Uterus (tissue), 4 donors: ENCODE data around the gene CEBPA. TPM values are rescaled to one million over a fixed set of nuclear protein-coding genes. Genes with fewer than 3 reads are reported as not detected.

ENCODE experiments used
- DNase-seq, 2 donors: peaks; one replicate each; pipeline ENCODE4 v3.0.0-alpha.2; 2019 to 2020
- H3K27ac ChIP-seq, 2 donors: fragments of 200-600 bp; sonication (generic); 1 replicate in 1 of 2; 2 replicates in 1 of 2; pipeline ENCODE4 v1.5.1; 2016 to 2018
- H3K27me3 ChIP-seq, 2 donors: fragments of 200-600 bp; sonication (generic); one replicate each; pipeline ENCODE4 v1.5.1; 2018 to 2019; ENCODE audit warnings: control low read depth in 1 of 2
- H3K36me3 ChIP-seq, 2 donors: fragments of 200-600 bp; sonication (generic); one replicate each; pipeline ENCODE4 v1.5.1; 2019; ENCODE audit warnings: control low read depth in 1 of 2
- H3K4me1 ChIP-seq, 2 donors: fragments of 200-600 bp; sonication (generic); one replicate each; pipeline ENCODE4 v1.5.1; 2018 to 2019; ENCODE audit warnings: control low read depth in 1 of 2
- H3K4me3 ChIP-seq, 2 donors: fragments of 200-600 bp; sonication (generic); 1 replicate in 1 of 2; 2 replicates in 1 of 2; pipeline ENCODE4 v1.5.1; 2018 to 2019; ENCODE audit warnings: mild to moderate bottlenecking in 1 of 2
- H3K9me3 ChIP-seq, 2 donors: fragments of 200-600 bp; sonication (generic); one replicate each; pipeline ENCODE4 v1.5.1; 2019; ENCODE audit warnings: control low read depth in 1 of 2
- POLR2A ChIP-seq, 2 donors: fragments of 450-650 bp; IDR thresholded peaks; one replicate each; pipeline ENCODE4 v1.6.1; 2016; ENCODE audit warnings: antibody characterized with exemption in 2 of 2, mild to moderate bottlenecking in 1 of 2, moderate library complexity in 1 of 2
- intact Hi-C: fragments of 100-400 bp; cut with DNase I; formaldehyde crosslinking; loops from one replicate; pipeline ENCODE4 v1.15.1; 2023; ENCODE audit warnings: low total_unique reads
- total RNA-seq, 4 donors: library from RNA; depleted of rRNA in 3 of 4; stranded (reverse); fragments of >200 nt in 3 of 4; gene quantifications; one replicate each; pipeline versions ENCODE4 v1.1.0 to v1.2.4, GENCODE V29; 2014 to 2023
- TF ChIP-seq, protein P1 (sequence below), 4 experiments: fragments of 200-600 bp in 2 of 4; fragments of 450-650 bp in 2 of 4; sonication (generic) in 2 of 4; IDR thresholded peaks; one replicate each; pipeline ENCODE4 v1.5.1; 2016 to 2019; ENCODE audit warnings: antibody characterized with exemption in 4 of 4, mild to moderate bottlenecking in 2 of 4, moderate library complexity in 1 of 4
- donor health status: DM: yes; HTN: yes; CAD: no.

Gene CEBPA
- total RNA-seq, 4 donors from 2014 or later = 1.3 to 9.1 (median 5.0) TPM

DNA sequence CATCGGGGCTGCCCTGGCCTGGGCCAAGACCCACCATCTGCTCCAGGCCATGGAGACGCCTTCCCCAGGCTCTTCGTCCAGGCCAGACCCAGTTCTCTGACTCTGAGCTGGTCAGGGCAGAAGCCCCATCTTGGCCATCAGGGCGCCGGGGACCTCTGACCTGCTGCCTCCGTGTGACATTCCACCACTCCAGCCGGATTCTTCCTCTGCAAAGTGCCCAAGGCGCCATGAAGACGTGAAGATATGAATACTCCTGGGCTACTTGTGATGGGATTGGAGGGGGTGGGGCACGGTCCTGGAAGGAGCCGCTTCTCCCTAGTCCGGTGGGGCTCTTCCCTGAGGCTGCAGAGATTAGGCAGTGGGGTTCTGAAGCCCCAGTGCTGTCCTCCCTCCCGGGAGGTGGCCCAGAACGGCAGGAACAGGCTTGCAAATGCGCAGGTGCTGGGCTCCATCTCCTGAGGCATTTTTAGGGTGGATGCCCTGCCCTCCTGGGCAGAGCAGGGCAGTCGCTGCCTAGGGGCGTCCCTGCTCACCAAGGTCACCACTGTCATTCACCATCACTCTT, 50.7 kb downstream of the CEBPA start:
- Histone ChIP-seq H3K36me3 (no peaks in the 10 kb centered on the region), H3K27ac (no peak overlapping the region), H3K9me3 (no peaks in the 10 kb centered on the region), H3K27me3 (no peaks in the 10 kb centered on the region), H3K4me1 (no peaks in the 10 kb centered on the region), H3K4me3 (no peak overlapping the region)
- no peak for DNase-seq
- intact Hi-C loops = no loop called here
- TF ChIP-seq, protein P1, sequence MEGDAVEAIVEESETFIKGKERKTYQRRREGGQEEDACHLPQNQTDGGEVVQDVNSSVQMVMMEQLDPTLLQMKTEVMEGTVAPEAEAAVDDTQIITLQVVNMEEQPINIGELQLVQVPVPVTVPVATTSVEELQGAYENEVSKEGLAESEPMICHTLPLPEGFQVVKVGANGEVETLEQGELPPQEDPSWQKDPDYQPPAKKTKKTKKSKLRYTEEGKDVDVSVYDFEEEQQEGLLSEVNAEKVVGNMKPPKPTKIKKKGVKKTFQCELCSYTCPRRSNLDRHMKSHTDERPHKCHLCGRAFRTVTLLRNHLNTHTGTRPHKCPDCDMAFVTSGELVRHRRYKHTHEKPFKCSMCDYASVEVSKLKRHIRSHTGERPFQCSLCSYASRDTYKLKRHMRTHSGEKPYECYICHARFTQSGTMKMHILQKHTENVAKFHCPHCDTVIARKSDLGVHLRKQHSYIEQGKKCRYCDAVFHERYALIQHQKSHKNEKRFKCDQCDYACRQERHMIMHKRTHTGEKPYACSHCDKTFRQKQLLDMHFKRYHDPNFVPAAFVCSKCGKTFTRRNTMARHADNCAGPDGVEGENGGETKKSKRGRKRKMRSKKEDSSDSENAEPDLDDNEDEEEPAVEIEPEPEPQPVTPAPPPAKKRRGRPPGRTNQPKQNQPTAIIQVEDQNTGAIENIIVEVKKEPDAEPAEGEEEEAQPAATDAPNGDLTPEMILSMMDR (IDR thresholded peaks at IDR 0.05) = no peak
- TF ChIP-seq POLR2A (IDR thresholded peaks at IDR 0.05) = no peak

DNA sequence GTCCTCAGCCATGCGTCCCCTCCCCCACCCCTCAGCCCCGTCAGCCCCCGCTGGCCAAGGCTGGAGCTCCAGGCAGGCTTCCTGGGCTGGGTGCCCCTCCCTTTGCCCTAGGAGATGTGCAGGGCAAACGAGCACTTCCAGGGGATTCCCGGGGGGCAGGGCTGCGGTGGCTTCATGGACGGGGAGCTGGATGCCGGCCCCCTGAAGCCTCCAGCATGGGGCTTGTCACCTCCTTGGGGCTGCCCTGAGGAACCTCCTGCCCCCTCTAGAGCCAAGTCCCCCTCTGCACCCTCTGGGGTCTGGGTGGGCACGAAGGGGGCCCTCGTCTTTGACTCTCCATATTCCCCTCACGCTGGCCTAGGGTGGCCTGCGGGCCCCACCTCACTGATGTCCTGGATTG, 51.3 kb downstream of the CEBPA start:
- no peak overlapping the region for H3K27ac ChIP-seq
- no peaks in the 10 kb centered on the region for H3K27me3 ChIP-seq
- H3K4me1 ChIP-seq = no peaks in the 10 kb centered on the region
- TF ChIP-seq, protein P1 (IDR thresholded peaks at IDR 0.05) = no peak
- TF ChIP-seq POLR2A (IDR thresholded peaks at IDR 0.05) = no peak
- H3K4me3 ChIP-seq = no peak overlapping the region
- H3K9me3 ChIP-seq = no peaks in the 10 kb centered on the region
- no peak for DNase-seq
- intact Hi-C loops = no loop called here
- H3K36me3 ChIP-seq = no peaks in the 10 kb centered on the region

DNA sequence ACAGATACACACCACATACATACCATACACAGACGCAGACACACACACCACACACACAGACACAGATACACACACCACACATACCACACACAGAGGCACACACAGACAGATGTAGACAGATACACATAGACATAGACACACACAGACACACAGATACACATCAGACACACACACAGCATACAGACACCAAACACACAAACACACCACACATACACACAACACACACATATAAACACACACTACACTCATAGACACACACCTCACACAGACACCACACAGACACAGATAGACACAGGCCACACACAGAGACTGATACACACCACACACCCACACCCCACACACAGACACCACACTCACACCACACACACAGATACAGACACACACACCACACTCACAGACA, 51.8 kb downstream of the CEBPA start:
- TF ChIP-seq POLR2A (IDR thresholded peaks at IDR 0.05) = no peak
- TF ChIP-seq, protein P1 (IDR thresholded peaks at IDR 0.05) = no peak
- DNase-seq = no peak
- Histone ChIP-seq H3K4me1 (no peaks in the 10 kb centered on the region), H3K27ac (no peak overlapping the region), H3K4me3 (no peak overlapping the region), H3K36me3 (no peaks in the 10 kb centered on the region), H3K27me3 (no peaks in the 10 kb centered on the region), H3K9me3 (peaks cover 0 to 5% of the 10 kb centered on the region in 2 donors)
- intact Hi-C loops = no loop called here

Other genes with a start within 250 kb of the CEBPA start
- 10 to 100 TPM in 1 of 4 donors, 1 to 10 TPM in 2, under 1 TPM in 1; under 0.01 to 10.6 (median 5.1) TPM for gene RHPN2, start 237.6 kb downstream of the CEBPA start, total RNA-seq
- 10 to 100 TPM in 2 of 4 donors, 1 to 10 TPM in 1, under 1 TPM in 1; under 0.01 to 13.1 (median 7.4) TPM for gene GPATCH1, start 221.4 kb downstream of the CEBPA start, total RNA-seq
- gene WDR88, start 170.4 kb downstream of the CEBPA start, total RNA-seq = not detected
- 10 to 100 TPM in 3 of 4 donors, 1 to 10 TPM in 1; 5.9 to 26.9 (median 23.3) TPM for gene LRP3, start 108.2 kb downstream of the CEBPA start, total RNA-seq
- not detected for gene SLC7A10, start 76.7 kb downstream of the CEBPA start, total RNA-seq
- 10 to 100 TPM; 10.3 to 33.3 (median 25.5) TPM for gene CEBPG, start 71.2 kb upstream of the CEBPA start, total RNA-seq
- 10 to 100 TPM; 26.1 to 47.0 (median 37.9) TPM for gene PEPD, start 219.3 kb upstream of the CEBPA start, total RNA-seq